COLO668 (cell line): ENCODE data around the gene TSPAN32.

Source experiments
- DNase-seq: peaks from one replicate; lab custom pipeline; 2025; ENCODE audit not compliant: unreplicated experiment; lab: John Stamatoyannopoulos, UW

The TSPAN32 gene

GRCh38 chr11:2314136-2314524 is 12.3 kb downstream of the TSPAN32 start:
- no peak for DNase-seq

GRCh38 chr11:2314525-2315394 is 12.9 kb downstream of the TSPAN32 start:
- no peak for DNase-seq

GRCh38 chr11:2315395-2316168 is 13.8 kb downstream of the TSPAN32 start:
- DNase-seq, result no peak

- no peak for DNase-seq
Measured at GRCh38 chr11:2316169-2316962, 14.6 kb downstream of the TSPAN32 start.

- no peak for DNase-seq
Measured at GRCh38 chr11:2316963-2317244, 15.1 kb downstream of the TSPAN32 start.

GRCh38 chr11:2317354-2318050 is 15.7 kb downstream of the TSPAN32 start:
- DNase-seq, result no peak

GRCh38 chr11:2318123-2318522 is 16.3 kb downstream of the TSPAN32 start:
- no peak for DNase-seq

- no peak for DNase-seq
Measured at GRCh38 chr11:2318707-2319106, 16.9 kb downstream of the TSPAN32 start.

GRCh38 chr11:2319791-2320472 is 18.1 kb downstream of the TSPAN32 start:
- no peak for DNase-seq

GRCh38 chr11:2320568-2321310 is 18.9 kb downstream of the TSPAN32 start:
- DNase-seq, result no peak

- no peak for DNase-seq
Measured at GRCh38 chr11:2321311-2321683, 19.5 kb downstream of the TSPAN32 start.

GRCh38 chr11:2325123-2325522 is 23.3 kb downstream of the TSPAN32 start:
- no peak for DNase-seq

GRCh38 chr11:2325719-2326118 is 23.9 kb downstream of the TSPAN32 start:
- DNase-seq, result no peak

GRCh38 chr11:2327032-2327431 is 25.2 kb downstream of the TSPAN32 start:
- no peak for DNase-seq

- no peak for DNase-seq
Measured at GRCh38 chr11:2328021-2328420, 26.2 kb downstream of the TSPAN32 start.

GRCh38 chr11:2328656-2329354 is 27.0 kb downstream of the TSPAN32 start:
- DNase-seq, result no peak

- no peak for DNase-seq
Measured at GRCh38 chr11:2329551-2329950, 27.7 kb downstream of the TSPAN32 start.

- DNase-seq, result no peak
Measured at GRCh38 chr11:2330696-2331095, 28.9 kb downstream of the TSPAN32 start.

GRCh38 chr11:2331404-2331803 is 29.6 kb downstream of the TSPAN32 start:
- DNase-seq, result no peak
